Epithelial cell of esophagus (primary cell): ENCODE data around the gene GSK3A.

ENCODE experiments used
- DNase-seq: peaks from one replicate; pipeline ENCODE4 v3.0.0; 2010; ENCODE audit warnings: low read depth
- H3K4me3 ChIP-seq: 2 replicates; pipeline ENCODE4 v1.5.1; 2011; ENCODE audit warnings: mild to moderate bottlenecking, low read length, control low read depth
- CTCF ChIP-seq: IDR thresholded peaks from 2 replicates; pipeline ENCODE4 v1.5.1; 2011; ENCODE audit warnings: low read depth, mild to moderate bottlenecking, low read length, control low read depth, inconsistent platforms; ENCODE audit not compliant: insufficient read depth; ENCODE audit errors: missing control alignments

The GSK3A gene

GRCh38 chr19:42242512-42243409 is at the start of gene GSK3A:
Gene GSK3A (minus strand): TSS chr19:42242602. CDS start chr19:42242465, 137 bp downstream.
- peak; percentile 100 for DNase-seq
- no peak for TF ChIP-seq CTCF
- H3K4me3 ChIP-seq: peak within 1 kb of the TSS; percentile 95

- no peak for DNase-seq
- TF ChIP-seq CTCF: no peak
- H3K4me3 ChIP-seq: no peak overlapping the region
Observed at GRCh38 chr19:42291435-42291810, 49.0 kb upstream of the GSK3A start.

GRCh38 chr19:42290523-42291434 is 48.4 kb upstream of the GSK3A start:
- H3K4me3 ChIP-seq: no peak overlapping the region
- peak; percentile 33 for TF ChIP-seq CTCF
- DNase-seq: no peak

GRCh38 chr19:42290136-42290522 is 47.7 kb upstream of the GSK3A start:
- no peak overlapping the region for H3K4me3 ChIP-seq
- DNase-seq: no peak
- TF ChIP-seq CTCF: no peak

- H3K4me3 ChIP-seq: no peak overlapping the region
- no peak for TF ChIP-seq CTCF
- no peak for DNase-seq
Observed at GRCh38 chr19:42289556-42290041, 47.2 kb upstream of the GSK3A start.

GRCh38 chr19:42288881-42289555 is 46.6 kb upstream of the GSK3A start:
- no peak for TF ChIP-seq CTCF

More at GRCh38 chr19:42288881-42289555, 46.6 kb upstream of the GSK3A start:
- DNase-seq: no peak
- no peak overlapping the region for H3K4me3 ChIP-seq
